ENCODE data around the gene CPAMD8.
A peak's percentile ranks its signal among the peaks of the same experiment; 100 is the strongest.

Gene CPAMD8

DNA sequence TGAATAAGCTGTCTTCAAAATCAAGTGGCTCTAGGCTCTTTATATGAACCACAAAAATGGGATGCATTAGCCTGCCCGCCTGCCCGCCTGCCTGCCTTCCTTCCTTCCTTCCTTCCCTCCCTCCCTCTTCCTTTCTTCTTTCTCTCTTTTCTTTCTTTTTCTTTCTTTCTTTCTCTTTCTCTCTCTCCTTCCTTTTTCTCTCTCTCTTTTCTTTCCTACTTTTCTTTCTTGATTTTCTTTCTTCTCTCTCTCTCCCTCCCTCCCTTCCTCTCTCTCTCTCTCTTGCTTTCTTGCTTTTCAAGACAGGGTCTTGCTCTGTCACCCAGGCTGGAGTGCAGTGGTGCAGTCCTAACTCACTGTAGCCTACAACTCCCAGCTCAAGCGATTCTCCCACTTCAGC is 110.9 kb downstream of the CPAMD8 start:
- no peak for DNase-seq

DNA sequence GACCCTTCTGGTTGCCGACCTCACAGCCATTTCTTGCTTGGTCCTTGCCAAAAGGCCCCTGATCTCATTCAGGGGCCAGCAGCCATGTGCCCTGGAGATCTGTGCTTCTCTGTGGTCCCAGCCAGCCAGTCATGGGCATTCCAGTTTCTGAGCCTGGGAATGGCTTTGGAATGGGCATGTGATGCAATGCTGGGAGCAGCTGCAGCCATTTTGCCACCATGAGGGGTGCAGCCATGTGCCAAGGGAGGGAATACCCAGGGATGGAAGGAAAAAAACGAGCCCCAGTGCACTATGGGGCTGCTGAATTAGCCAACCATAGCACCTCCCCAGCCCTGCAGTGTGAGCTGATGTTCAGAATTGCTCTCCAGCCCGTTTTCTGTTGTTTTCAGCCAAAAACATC is 111.5 kb downstream of the CPAMD8 start:
- DNase-seq: no peak

DNA sequence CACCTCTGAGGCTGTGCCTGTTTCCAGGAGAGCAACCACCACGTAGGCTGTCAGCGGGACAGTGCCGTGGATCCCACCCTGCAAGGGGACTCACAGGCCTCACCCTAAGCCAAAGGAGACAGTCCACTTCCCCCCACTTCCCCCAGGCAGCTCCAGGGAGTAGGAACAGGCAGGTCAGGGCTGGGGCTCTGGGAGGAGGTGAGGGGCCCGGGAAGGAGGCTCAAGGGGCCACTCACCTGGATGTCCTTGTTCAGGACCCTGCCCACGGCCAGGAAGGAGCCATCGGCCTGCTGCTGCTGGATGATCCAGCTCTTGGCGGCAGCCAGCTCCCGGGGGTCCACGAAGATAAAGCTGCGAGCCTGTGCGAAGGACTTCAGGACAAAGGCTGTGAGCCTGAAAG is 112.2 kb downstream of the CPAMD8 start:
- no peak for DNase-seq

DNA sequence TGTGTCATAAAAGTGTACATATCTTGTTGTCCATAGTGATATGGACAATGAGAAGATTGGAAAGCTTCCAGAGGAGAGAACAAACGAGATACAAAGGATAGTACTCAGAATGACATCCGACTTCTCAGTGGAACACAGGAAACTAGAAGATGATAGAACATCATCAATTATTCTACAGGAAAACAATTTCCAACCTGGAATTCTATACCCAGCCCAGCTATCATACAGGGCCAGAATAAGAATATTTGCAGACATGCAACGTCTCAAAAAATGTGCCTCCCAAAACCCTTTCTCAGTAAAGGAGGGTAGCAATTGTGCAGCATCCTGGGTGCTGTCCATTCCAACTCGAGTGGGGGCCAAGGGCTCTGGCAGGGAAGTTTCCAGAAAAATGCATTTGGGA is 113.8 kb downstream of the CPAMD8 start:
- DNase-seq: no peak

DNA sequence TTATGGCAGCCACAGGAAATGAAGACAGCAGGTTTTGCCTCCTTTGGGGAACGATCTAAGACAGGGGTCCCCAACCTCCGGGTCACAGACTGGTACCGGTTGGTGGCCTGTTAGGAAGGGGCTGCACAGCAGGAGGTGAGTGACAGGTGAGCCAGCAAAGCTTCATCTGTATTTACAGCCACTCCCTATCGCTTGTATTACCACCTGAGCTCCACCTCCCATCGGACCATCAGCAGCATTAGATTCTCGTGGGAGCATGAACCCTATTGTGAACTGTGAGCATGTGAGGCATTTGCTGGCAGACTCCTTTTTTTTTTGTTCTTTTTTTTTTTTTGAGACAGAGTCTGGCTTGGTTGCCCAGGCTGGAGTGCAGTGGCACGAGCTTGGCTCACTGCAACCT is 115.6 kb downstream of the CPAMD8 start:
- DNase-seq: no peak

DNA sequence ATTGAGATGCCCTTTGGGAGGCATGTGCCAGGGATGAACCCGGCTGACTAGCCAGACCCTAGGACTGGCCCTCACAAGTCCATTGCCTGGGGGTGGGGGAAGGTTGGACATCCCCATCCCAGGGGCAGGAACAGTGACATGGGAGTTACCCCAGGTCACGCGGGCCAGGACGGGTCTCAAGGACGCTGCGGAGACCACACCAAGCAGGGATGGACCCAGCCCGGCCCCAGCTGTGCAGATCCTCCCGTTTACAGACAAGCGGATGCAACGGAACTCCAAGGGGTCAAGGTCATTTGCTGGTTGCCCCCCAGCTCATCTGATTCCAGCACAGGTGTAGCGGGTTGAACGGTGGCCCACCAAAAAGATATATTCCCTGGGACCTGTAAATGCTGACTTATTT is 117.9 kb downstream of the CPAMD8 start:
- DNase-seq: no peak

DNA sequence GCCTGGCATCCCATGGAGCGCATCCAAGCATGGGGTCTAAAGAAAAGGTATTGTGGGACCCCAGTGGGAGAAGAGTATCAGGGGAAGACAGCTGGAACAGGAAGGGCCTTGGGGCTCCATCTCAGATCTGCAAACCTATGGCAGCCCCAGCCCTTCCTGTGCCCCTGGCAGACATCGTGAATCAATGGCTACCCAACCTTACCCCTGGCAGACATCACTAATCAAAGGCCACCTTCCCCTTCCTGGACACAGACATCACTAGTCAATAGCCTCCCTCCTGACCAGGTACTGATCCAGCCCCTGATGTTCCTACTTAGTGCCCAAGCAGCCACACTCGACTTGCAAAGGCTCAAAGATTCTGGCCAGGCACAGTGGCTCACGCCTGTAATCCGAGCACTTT is 122.0 kb downstream of the CPAMD8 start:
- no peak for DNase-seq

DNA sequence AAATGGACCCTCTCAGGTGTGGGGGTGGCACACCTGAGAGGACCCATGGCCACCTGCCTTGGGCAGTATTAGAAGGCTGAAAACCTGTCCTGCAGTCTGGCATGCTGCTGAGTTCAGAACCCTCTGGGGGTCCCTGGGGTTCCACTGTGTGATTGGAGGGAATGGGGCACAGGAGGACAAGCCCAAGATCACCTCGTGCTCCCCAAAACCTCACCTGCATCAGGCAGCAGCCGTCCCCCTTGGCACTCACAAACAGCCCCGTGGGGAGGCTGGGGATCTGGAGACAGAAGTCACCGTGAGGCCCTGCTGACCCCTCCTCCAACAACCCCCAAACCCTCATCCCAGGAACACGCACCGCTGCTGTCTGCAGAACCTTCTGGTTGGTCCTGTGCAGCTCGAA is 123.3 kb downstream of the CPAMD8 start:
- no peak for DNase-seq

DNA sequence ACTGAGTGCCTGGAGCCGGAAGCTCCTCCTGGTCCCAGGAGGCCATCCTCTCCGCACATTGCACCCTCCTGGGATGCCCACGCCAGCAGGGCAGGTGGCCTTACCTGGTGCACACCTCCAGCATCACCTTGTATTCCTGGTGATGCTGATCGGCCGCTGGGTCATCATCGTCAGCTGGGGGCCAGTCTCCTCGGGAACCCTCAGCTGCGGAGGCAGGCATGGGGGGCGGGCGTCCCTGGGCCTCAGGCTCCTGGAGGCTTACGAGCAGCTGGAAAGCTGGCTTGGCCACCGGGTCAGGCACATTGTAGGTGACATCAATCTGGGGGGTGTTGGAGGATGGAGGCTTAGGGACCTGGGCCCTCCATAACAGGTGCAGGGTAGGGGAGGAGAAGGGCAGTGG is 124.1 kb downstream of the CPAMD8 start:
- DNase-seq: no peak

DNA sequence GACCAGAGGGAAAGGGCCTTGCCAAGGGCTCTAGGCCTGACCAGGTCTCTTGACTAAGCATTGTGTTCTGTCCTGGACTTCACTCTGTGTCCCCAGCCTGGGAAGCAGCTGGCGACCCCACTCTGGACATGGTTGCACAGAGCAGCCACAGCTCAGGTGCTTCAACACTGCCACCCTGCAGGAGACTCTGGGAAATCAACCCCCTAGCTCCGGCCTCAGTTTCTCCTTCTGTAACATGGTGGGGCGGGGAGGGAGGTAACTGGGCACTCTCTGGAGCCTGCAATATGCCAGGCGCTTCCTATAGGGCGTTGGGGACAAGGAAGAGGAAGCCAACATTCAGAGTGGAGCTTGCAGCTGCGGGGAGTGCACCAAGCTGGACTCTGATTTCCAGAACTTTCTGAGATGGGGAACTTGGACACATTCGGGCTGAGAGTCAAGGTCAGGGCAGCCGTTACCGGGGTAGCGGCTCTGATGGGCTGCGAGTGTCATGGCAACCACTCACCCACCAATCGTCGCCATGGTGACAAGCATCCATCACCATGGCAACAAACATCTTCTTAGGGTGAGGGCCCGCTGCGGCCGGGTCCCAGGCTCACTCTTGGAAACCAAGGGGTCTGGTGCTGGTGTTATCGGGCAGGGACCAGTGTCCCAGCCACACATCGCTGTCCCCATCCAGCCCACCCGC is 125.0 kb downstream of the CPAMD8 start:
- no peak for DNase-seq

DNA sequence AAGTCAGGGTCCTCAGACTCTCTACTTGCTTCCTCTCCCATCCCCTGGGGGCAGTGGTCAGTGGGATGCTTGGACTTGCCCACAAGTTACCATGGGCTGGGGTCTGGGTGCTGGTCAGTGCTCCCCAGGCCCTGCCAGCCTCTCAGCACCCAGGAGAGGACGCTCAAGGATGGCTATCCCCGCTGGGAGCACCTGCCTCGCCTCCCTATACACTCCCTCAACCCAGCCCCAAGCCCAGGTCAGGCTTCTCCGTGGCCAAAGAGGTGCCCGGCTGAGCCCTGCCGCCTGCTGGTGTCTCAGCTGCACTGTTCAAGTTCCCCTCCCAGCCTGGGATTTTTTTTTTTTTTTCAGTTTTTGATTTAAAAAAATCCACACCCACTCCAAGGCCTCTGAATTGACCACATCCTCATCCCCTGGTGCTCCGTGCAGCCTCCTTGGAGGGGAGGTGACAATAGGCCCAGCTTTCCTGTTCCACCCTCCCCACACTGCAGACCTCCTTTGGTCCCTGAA is 127.0 kb downstream of the CPAMD8 start:
- DNase-seq: peak; percentile 30

DNA sequence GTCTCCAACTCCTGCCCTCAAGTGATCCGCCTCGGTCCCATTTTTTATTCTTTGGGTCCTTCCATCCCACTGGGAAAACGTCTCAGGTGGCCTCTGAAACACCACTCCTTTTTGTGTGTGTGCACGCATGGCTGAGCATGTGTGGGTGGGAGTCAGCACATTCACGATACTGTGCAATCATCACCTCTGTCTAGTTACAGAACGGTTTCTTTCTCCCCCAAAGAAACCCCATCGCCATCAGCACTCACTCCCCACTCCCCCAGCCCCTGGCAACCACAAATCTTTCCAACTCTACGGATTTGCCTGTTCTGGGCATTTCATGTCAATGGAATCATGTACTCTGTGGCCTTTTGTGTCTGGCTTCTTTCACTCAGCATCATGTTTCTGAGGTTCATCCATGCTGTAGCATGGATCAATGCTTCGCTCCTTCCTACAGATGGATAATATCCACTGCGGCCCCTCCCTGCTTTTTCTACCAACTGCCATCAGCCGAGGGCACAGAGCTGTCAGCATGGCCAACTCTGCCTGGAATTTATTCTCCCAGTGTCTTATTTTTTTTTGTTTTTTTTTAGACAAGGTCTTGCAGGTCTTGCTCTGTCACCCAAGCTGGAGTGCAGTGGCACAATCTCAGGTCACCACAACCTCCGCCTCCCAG is 128.1 kb downstream of the CPAMD8 start:
- DNase-seq: no peak

DNA sequence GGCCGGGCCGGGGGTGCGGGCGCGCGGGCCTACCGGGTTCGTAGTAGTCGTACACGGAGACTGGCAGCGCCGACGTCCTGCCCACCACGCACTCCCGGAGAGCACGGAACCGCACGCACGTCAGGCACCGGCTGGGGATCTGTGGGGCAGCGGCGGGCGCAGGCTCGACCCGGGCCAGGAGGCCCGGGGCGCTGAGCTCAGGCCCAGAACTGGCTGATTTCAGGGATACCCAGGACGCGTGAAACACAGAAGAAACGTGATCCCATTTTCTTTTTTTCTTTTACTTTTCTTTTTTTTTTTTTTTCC is 128.8 kb downstream of the CPAMD8 start:
- no peak for DNase-seq

DNA sequence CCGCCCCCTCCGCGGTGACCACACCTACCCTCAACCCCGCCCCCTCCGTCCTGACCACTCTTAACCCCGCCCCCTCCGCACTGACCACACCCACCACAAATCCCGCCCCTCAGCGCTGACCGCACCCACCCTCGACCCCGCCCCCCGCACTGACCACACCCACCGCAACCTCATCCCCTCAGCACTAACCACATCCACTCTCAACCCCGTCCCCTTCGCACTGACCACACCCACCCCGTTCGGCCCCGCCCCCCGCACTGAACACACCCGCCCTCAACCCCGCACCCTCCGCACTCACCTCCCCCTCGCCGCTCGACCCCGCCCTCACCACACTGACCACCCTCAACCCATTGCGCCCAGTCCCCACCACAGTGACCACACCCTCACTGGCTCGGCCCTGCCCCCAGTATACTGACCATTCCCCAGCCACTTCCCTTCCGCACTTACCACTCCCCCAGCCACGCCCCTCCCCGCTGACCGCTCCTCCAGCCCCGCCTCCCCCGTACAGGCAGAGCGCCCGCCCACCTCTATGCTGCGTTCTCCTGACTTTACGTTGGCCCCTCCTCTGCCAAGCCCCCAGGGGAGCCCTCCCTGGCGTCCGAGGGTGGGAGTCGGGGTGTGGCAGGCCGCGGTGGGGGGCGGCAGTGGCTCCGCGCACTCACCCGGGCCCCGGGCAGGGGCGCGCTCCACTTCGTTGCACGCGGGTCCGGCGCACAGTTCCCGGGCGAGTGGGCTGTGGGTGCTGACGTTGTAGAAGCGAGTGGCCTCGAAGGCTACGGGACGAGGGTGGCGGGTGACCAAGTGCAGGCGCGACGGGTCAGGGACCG is 129.4 kb downstream of the CPAMD8 start:
- peak; percentile 73 for DNase-seq

DNA sequence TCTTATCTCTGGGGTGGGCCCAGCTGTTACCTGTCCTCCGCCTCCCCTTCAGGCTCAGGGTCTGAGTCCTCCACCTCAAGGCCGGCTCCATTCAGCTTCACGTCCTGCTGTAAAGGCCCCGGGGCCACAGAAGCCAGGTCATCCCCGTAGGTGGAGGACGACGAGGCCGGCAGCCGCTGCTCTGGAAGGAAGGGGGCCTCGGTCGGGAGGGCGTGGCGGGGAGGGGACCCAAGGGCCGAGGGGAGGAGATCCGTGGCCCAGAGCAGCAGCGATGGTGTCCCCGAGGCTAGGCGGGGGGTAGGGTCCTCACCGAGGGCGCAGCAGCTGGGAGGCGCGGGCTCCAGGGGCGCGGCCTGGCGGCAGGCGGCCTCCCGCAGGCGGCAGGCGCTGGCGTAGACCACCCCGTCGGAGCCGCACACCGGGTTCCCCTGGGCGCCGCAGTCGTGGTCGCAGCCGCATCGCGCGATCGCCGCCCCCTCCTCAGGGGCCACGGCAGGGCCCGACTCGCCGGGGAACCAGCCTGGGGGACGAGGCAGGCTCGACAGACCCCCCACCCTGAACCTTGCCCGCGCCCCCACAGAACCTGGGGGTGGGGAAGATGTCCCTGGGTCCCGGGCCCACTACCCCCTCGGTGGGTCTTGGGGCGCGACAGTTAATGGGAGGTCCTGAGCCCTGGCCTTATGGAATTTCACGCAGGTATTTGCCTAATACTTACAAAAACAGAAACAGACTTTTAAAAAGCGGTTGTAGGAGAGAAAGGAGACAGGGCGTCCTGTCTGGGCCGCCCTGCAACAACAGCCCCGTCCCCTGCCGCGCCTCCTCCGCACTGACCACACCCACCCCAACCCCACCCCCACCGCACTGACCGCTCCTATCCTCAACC is 130.2 kb downstream of the CPAMD8 start:
- no peak for DNase-seq

DNA sequence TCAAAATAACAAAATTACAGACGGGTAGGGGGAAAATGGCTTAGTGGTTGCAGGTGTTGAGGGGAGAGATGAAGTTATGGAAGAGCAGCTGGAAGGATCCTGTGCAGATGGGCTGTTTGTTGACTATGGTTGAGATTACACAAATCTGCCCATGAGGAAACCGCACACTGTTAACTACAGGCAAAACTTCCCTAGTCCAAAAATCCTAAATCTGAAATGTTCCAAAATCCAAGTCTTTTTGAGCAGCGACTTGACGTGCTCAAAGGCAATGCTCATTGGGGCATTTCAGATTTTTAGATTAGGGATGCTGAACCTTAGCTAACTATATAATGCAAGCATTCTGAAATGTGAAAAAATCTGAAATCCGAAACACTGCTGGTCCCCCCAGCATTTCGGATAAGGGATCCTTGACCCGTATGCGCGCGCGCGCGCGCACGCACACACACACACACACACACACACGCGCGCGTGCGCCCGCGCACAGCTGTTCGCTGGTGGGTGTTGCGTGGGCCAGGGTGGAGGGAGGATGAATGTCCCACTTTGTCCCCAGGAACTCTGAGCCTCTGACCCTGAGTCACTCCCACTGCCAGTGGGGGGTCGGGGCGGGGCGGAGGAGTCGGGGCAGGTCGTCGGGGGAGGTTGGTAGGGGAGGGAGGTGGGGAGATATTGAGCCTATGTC is 131.0 kb downstream of the CPAMD8 start:
- DNase-seq: no peak

DNA sequence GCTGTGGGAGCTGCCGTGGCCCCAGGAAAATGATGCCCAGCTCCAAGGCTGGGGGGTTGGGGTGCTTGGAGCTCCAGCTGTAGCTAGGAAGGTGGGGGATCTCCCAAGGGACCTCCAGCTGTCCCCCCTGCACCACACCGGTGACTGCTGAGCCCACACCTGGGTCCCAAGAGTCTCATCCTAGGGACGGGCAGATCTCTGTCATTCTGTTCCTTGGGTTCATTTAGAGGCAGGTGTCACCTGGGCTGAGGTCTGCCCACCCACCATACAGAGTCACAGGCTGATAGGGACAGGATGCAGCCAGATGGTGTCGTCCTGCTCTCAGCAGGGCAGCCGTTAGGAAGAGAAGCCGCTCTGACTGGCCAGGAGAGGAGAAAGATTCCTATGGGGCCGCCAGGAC is 132.5 kb downstream of the CPAMD8 start:
- no peak for DNase-seq

DNA sequence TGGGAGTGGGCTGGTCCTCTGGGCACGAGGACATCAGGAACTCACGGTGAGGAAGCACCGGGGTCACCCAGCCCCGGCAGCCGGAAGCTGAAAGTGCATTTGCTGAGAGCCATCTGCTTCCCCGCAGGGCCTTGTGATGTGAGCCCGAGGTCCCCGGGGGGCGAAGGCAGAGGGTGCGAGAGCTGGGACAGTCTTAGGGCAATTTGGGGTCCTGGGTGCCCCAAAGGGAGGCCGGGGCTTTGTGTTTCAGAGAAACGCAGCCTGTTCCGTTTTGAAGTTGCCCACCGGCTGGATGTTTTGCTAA is 133.0 kb downstream of the CPAMD8 start:
- no peak for DNase-seq

DNA sequence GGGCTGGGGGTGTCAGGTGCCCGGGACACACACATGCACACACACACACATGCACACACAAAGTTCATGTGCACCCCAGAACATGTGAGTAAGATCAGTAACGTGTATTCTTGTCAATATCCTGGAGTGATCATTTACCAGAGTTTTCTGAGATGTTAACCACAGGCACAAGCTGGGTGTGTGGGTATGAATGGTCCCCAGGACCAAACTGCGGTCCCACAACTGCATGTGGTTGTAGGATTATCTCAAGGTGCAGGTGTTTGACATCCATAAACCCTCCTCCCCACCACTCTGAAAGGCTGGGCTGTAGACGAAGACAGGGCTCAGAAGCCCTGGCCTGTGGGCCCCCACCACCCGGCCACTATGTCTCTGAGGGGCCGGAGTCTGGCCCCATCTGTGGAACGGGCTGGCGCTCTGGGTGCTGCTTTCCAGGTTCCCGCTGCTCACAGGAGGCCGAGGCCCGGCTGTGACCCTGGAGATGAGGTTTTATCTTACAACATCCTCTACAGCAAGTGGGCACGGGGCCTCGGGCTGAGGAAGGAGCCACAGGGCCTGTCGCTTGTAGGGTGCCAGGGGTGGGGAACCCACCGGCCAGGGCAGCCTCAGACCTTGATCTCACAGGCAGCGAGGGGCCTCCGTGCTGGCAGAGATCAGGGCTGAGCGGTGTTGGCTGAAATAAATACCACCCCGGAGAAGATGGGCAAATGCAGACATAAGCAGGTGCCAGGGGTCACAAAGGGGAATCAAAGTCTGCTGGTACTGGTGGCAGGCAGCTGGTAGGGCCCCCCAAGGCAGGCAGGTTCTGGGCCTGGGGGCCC is 133.5 kb downstream of the CPAMD8 start:
- DNase-seq: peak; percentile 11

DNA sequence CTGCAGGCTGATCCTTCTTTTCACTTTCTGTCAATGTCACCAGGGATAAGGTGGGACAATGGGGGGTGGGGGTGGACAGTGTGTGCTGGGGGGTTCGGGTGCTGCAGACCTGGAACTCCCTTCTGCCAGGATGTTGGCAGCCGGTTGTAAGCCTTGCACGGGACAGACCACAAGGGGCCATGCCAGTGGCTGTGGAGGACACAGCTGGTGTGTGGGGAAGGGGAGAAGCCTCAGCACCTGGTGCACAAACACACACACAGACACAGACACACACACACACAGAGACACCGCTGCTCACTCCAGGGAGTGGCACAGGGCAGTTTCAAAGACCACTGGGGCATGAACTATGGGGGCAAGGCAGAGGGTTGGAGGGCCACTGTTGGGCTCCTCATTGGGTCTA is 134.2 kb downstream of the CPAMD8 start:
- DNase-seq: no peak

DNA sequence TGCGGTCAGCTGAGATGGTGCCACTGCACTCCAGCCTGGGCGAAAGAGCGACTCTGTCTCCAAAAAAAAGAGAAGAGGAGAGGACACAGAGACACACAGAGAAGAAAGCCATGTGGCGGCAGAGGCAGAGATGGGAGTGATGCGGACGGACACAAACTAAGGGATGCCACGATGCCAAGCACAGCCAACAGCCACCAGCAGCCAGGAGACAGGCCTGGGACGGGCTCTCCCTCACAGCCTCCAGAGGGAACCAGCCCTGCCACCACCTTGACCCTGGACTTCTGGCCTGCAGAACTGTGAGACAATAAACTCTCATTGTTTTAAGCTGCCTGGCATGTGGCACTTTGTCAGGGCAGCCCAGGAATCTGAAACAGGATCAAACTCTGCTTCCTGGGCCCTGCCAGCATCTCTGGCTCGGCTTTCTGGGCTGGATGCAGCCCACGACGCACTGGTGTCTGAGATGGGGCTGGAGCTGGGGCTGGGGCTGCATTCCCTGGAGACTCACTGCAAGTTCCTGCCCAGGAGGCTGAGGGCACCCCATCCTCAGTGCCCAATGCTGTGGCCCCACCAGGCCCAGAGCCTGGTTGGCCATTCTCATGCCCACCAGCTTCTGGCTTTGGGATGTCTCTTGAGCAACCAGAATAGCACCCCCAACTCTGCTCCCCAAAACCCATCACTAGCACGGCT is 134.8 kb downstream of the CPAMD8 start:
- no peak for DNase-seq

Data from activated CD4-positive, alpha-beta T cell treated with anti-CD3 and anti-CD28 coated beads, Interleukin-2, amount 50 U/mL, for 16 hours (primary cell).